ENCODE results near the gene SLC25A25. TPM values are rescaled to one million over a fixed set of nuclear protein-coding genes. Genes with fewer than 3 reads are reported as not detected.

Gene SLC25A25
- total and polyA plus RNA-seq, 4 donors = 10.5 to 32.6 (median 24.5) TPM

DNA sequence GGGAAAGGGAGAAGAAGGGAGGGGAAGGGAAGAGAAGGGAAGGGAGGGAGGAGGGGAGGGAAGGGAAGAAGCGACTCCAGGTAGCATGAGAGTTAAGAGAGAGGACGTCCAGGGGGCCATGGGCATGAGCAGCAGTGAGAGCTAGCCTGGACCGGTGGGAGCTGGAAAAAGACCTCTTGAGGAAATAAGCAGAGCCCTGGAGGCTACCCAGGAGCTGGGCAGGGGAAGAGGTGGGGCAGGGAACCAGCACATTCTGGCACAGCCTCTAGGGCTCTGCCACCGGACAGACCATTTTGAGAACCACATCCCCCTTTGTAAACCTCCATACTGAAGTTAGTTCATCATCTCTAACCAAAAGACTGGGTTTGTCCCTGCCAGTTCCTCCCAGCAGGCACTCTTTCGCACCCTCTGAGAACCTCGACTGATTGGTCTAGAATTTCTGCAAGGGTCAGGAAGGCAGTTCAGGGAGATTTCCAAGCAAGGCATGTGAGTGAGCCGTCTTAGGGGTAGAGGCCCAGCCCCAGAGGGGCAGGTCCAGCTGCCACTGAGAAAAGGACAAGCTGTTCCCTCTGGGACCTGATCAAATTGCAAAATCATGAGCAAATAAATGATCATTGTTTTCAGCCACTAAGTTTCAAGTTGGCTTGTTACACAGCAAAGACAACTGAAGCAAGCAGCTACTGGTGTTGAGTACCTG is 12.5 kb upstream of the SLC25A25 start:
- no peak overlapping the region for H3K4me3 ChIP-seq

DNA sequence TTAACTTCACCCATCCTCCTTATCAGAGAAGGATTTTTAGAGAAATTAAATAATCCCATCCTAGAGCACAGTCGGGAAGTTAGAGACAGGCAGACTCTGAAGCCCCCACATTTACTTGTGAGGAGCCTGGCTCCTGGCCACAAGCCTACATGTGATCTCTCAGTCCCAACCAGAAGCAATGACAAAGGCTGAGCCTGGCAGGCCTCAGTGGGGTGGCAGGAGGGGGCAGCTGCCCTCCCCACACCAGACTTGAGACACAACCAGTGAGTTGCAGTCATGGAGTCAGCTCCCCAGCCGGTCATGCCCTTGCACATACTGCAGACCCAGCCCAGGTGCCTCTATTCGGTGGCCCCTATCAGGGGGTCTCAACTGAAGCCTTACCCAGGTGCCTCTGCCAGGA is 11.9 kb upstream of the SLC25A25 start:
- Histone ChIP-seq H3K9ac (ENCODE audit: insufficient read depth in 1 of 2, low read length in 2 of 2) (no peak overlapping the region), H3K4me1 (ENCODE audit: control insufficient read depth in 5 of 5, insufficient read depth in 5 of 5, low read length in 5 of 5) (peaks cover 0 to 16% (median 10%) of the 10 kb centered on the region in 5 donors), H3K27ac (ENCODE audit: low read depth in 1 of 2, low read length in 1 of 2) (peak overlapping the region in 1 of 2 donors; percentile 81), H3K4me3 (no peak overlapping the region), H3K27me3 (ENCODE audit: control insufficient read depth in 3 of 3, insufficient read depth in 3 of 3, low read length in 2 of 3) (no peaks in the 10 kb centered on the region), H3K36me3 (ENCODE audit: control insufficient read depth in 4 of 4, insufficient read depth in 4 of 4, low read length in 4 of 4) (no peaks in the 10 kb centered on the region), H3K9me3 (ENCODE audit: control insufficient read depth in 4 of 4, insufficient read depth in 3 of 4, low read length in 3 of 4) (no peaks in the 10 kb centered on the region)
- WGBS, 2 donors = 73 to 80% methylated on average over 3 of the region's 3 CpGs
- ATAC-seq (ENCODE audit: insufficient read depth, low FRiP score) = no peak
- peak; percentile 41 to 62 (median 45) for DNase-seq
- TF ChIP-seq, protein P1, sequence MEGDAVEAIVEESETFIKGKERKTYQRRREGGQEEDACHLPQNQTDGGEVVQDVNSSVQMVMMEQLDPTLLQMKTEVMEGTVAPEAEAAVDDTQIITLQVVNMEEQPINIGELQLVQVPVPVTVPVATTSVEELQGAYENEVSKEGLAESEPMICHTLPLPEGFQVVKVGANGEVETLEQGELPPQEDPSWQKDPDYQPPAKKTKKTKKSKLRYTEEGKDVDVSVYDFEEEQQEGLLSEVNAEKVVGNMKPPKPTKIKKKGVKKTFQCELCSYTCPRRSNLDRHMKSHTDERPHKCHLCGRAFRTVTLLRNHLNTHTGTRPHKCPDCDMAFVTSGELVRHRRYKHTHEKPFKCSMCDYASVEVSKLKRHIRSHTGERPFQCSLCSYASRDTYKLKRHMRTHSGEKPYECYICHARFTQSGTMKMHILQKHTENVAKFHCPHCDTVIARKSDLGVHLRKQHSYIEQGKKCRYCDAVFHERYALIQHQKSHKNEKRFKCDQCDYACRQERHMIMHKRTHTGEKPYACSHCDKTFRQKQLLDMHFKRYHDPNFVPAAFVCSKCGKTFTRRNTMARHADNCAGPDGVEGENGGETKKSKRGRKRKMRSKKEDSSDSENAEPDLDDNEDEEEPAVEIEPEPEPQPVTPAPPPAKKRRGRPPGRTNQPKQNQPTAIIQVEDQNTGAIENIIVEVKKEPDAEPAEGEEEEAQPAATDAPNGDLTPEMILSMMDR (IDR thresholded peaks at IDR 0.05; ENCODE audit: control extremely low read depth, extremely low read depth) = no peak

More for the DNA sequence above, 12.5 kb upstream of the SLC25A25 start:
- Histone ChIP-seq H3K9ac (ENCODE audit: insufficient read depth in 1 of 2, low read length in 2 of 2) (no peak overlapping the region), H3K36me3 (ENCODE audit: control insufficient read depth in 4 of 4, insufficient read depth in 4 of 4, low read length in 4 of 4) (no peaks in the 10 kb centered on the region), H3K27ac (ENCODE audit: low read depth in 1 of 2, low read length in 1 of 2) (peak overlapping the region in 1 of 2 donors; percentile 81), H3K4me1 (ENCODE audit: control insufficient read depth in 5 of 5, insufficient read depth in 5 of 5, low read length in 5 of 5) (peaks cover 0 to 16% (median 10%) of the 10 kb centered on the region in 5 donors), H3K27me3 (ENCODE audit: control insufficient read depth in 3 of 3, insufficient read depth in 3 of 3, low read length in 2 of 3) (no peaks in the 10 kb centered on the region), H3K9me3 (ENCODE audit: control insufficient read depth in 4 of 4, insufficient read depth in 3 of 4, low read length in 3 of 4) (no peaks in the 10 kb centered on the region)
- TF ChIP-seq, protein P1 (IDR thresholded peaks at IDR 0.05; ENCODE audit: control extremely low read depth, extremely low read depth) = no peak
- 22 to 28% methylated on average over 7 of the region's 7 CpGs for WGBS, 2 donors
- ATAC-seq (ENCODE audit: insufficient read depth, low FRiP score) (peak; percentile 32), DNase-seq (peak; percentile 48 to 72 (median 65))

DNA sequence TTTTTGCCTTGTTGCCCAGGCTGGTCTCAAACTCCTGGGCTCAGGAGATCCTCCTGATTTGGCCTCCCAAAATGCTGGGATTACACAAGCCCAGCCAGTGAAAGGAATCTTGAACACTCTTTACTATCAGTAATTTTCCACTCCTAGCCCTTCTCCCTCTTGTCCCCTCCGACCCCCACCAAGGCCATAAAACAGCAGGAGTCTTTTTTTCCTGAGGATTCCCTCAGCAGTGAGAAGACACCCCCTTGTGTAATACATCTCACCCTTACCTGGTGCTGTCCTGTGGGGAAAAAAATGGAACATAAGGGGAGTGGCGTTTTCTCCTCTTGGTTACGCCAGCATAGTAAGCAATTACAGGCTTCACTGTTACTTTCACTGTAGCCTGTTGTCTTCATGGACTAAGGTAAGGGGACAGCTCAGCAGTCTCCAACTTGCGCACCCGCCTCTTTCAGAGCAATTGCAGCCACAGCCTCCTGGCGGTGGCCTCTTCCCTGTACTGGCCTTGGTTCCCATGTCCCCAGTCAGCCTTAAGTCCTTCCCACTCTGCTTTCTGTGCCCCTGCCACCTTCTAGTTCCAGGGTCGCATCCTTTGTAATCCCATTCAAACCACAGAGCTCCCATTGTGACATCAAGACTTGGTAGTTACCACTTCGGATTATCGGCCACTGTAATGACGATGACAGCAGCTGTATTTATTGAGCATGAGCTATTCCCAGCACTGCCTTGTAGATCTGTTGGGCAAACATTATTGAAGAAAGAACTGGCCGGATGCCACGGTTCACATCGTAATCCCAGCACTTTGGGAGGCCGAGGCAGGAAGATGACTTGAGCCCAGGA is 10.9 kb upstream of the SLC25A25 start:
- H3K36me3 ChIP-seq (ENCODE audit: control insufficient read depth in 4 of 4, insufficient read depth in 4 of 4, low read length in 4 of 4) = peaks cover 0 to 4% (median 0%) of the 10 kb centered on the region in 4 donors
- peak; percentile 44 to 54 (median 54) for DNase-seq
- H3K9me3 ChIP-seq (ENCODE audit: control insufficient read depth in 4 of 4, insufficient read depth in 3 of 4, low read length in 3 of 4) = no peaks in the 10 kb centered on the region
- no peak overlapping the region for H3K4me3 ChIP-seq
- no peak overlapping the region for H3K9ac ChIP-seq (ENCODE audit: insufficient read depth in 1 of 2, low read length in 2 of 2)
- peaks cover 0 to 16% (median 10%) of the 10 kb centered on the region in 5 donors for H3K4me1 ChIP-seq (ENCODE audit: control insufficient read depth in 5 of 5, insufficient read depth in 5 of 5, low read length in 5 of 5)
- no peak for ATAC-seq (ENCODE audit: insufficient read depth, low FRiP score)
- no peaks in the 10 kb centered on the region for H3K27me3 ChIP-seq (ENCODE audit: control insufficient read depth in 3 of 3, insufficient read depth in 3 of 3, low read length in 2 of 3)
- TF ChIP-seq, protein P1 (IDR thresholded peaks at IDR 0.05; ENCODE audit: control extremely low read depth, extremely low read depth) = no peak
- WGBS, 2 donors = 76 to 81% methylated on average over 14 of the region's 14 CpGs
- H3K27ac ChIP-seq (ENCODE audit: low read depth in 1 of 2, low read length in 1 of 2) = peak overlapping the region in 1 of 2 donors; percentile 37

All from lung (tissue), 12 donors.